H9 (cell line): Measurements from ENCODE around the gene ACVR2B. TPM values are rescaled to one million over a fixed set of nuclear protein-coding genes. Genes with fewer than 3 reads are reported as not detected.

ENCODE experiments used
- DNase-seq: peaks from one replicate; pipeline ENCODE4 v3.0.0-alpha.2; 2017
- H2AFZ ChIP-seq: one replicate; pipeline ENCODE4 v1.6.1; 2013; ENCODE audit warnings: mild to moderate bottlenecking, low read length, control low read depth, moderate library complexity
- H2AK5ac ChIP-seq: 2 replicates; pipeline ENCODE4 v1.6.1; 2013; ENCODE audit warnings: low read length, control low read depth, mixed read lengths; ENCODE audit not compliant: insufficient read length
- H2BK120ac ChIP-seq: one replicate; pipeline ENCODE4 v1.6.1; 2013; ENCODE audit warnings: low read depth, mild to moderate bottlenecking, low read length, control low read depth, inconsistent platforms; ENCODE audit not compliant: poor library complexity, severe bottlenecking
- H2BK12ac ChIP-seq: 2 replicates; pipeline ENCODE4 v1.6.1; 2013; ENCODE audit warnings: low read length, control low read depth, mixed read lengths, low read depth; ENCODE audit not compliant: insufficient read length
- H2BK15ac ChIP-seq: 2 replicates; pipeline ENCODE4 v1.6.1; 2013; ENCODE audit warnings: low read depth, low read length, control low read depth
- H2BK20ac ChIP-seq: one replicate; pipeline ENCODE4 v1.6.1; 2013; ENCODE audit warnings: low read depth, mild to moderate bottlenecking, low read length, control low read depth, inconsistent platforms; ENCODE audit not compliant: poor library complexity, severe bottlenecking
- H2BK5ac ChIP-seq: 2 replicates; pipeline ENCODE4 v1.6.1; 2013; ENCODE audit warnings: low read length, control low read depth, mixed read lengths; ENCODE audit not compliant: insufficient read length
- H3K14ac ChIP-seq: 2 replicates; pipeline ENCODE4 v1.6.1; 2013; ENCODE audit warnings: low read length, control low read depth; ENCODE audit not compliant: insufficient read depth
- H3K18ac ChIP-seq: 2 replicates; pipeline ENCODE4 v1.6.1; 2013; ENCODE audit warnings: low read depth, mild to moderate bottlenecking, mixed read lengths, low read length, control low read depth; ENCODE audit not compliant: insufficient read length
- H3K23ac ChIP-seq: 2 replicates; pipeline ENCODE4 v1.6.1; 2013; ENCODE audit warnings: low read length, control low read depth, mixed read lengths, low read depth; ENCODE audit not compliant: insufficient read length
- H3K23me2 ChIP-seq: 2 replicates; pipeline ENCODE4 v1.6.1; 2013; ENCODE audit warnings: low read depth, mild to moderate bottlenecking, mixed read lengths, low read length, control low read depth; ENCODE audit not compliant: insufficient read length, poor library complexity, severe bottlenecking
- H3K27ac ChIP-seq: 2 replicates; pipeline ENCODE4 v1.5.1; 2013; ENCODE audit warnings: low read length, control low read depth, mixed read lengths, low read depth; ENCODE audit not compliant: insufficient read length
- H3K27me3 ChIP-seq: 2 replicates; pipeline ENCODE4 v1.6.1; 2013; ENCODE audit warnings: low read length, control low read depth, inconsistent platforms; ENCODE audit not compliant: insufficient read depth
- H3K4ac ChIP-seq: 2 replicates; pipeline ENCODE4 v1.6.1; 2013; ENCODE audit warnings: low read depth, mild to moderate bottlenecking, control low read depth, inconsistent platforms, low read length, moderate library complexity
- H3K4me1 ChIP-seq: 2 replicates; pipeline ENCODE4 v1.6.1; 2013; ENCODE audit warnings: low read length, control low read depth, inconsistent platforms; ENCODE audit not compliant: insufficient read depth
- H3K4me2 ChIP-seq: 2 replicates; pipeline ENCODE4 v1.6.1; 2013; ENCODE audit warnings: low read length, control low read depth, mixed read lengths; ENCODE audit not compliant: insufficient read length, insufficient read depth
- H3K56ac ChIP-seq: 2 replicates; pipeline ENCODE4 v1.6.1; 2013; ENCODE audit warnings: low read depth, mild to moderate bottlenecking, mixed read lengths, low read length, control low read depth; ENCODE audit not compliant: insufficient read length
- H3K79me1 ChIP-seq: 2 replicates; pipeline ENCODE4 v1.6.1; 2013; ENCODE audit warnings: low read depth, mild to moderate bottlenecking, moderate library complexity, low read length, control low read depth, inconsistent platforms; ENCODE audit not compliant: insufficient read depth, poor library complexity, severe bottlenecking
- H3K79me2 ChIP-seq: 2 replicates; pipeline ENCODE4 v1.6.1; 2013; ENCODE audit warnings: low read length, control low read depth, inconsistent platforms; ENCODE audit not compliant: insufficient read depth
- H3K9ac ChIP-seq: 2 replicates; pipeline ENCODE4 v1.6.1; 2013; ENCODE audit warnings: low read length, control low read depth, mixed read lengths; ENCODE audit not compliant: insufficient read length; ENCODE audit errors: extremely low read depth
- H3K9me3 ChIP-seq: one replicate; pipeline ENCODE4 v1.6.1; 2013; ENCODE audit warnings: low read depth, low read length, inconsistent platforms; ENCODE audit not compliant: control insufficient read depth
- H3T11ph ChIP-seq: one replicate; pipeline ENCODE4 v1.6.1; 2013; ENCODE audit warnings: mild to moderate bottlenecking, low read length, control low read depth, inconsistent platforms
- H4K20me1 ChIP-seq: one replicate; pipeline ENCODE4 v1.6.1; 2013; ENCODE audit not compliant: control insufficient read depth, insufficient read length, insufficient read depth
- H4K5ac ChIP-seq: 2 replicates; pipeline ENCODE4 v1.6.1; 2013; ENCODE audit warnings: low read depth, mild to moderate bottlenecking, mixed read lengths, low read length, control low read depth; ENCODE audit not compliant: insufficient read length
- H4K8ac ChIP-seq: replicated peaks from 2 replicates; pipeline ENCODE4 v1.6.1; 2013; ENCODE audit warnings: low read length, control low read depth, mixed read lengths, low read depth; ENCODE audit not compliant: insufficient read length
- H4K91ac ChIP-seq: 2 replicates; pipeline ENCODE4 v1.6.1; 2013; ENCODE audit warnings: low read depth, mild to moderate bottlenecking, moderate library complexity, mixed read lengths, low read length, control low read depth; ENCODE audit not compliant: insufficient read length
- H3K27ac Mint-ChIP-seq, 3 experiments: 2 replicates in 2 of 3; 3 replicates in 1 of 3; pipeline ENCODE4 v1.8.0; 2020 to 2021; ENCODE audit warnings: mixed read lengths in 3 of 3, mild to moderate bottlenecking in 1 of 3, moderate library complexity in 1 of 3
- H3K27me3 Mint-ChIP-seq: 2 replicates; pipeline ENCODE4 v1.8.0; 2021; ENCODE audit warnings: low read depth, mild to moderate bottlenecking, moderate library complexity, mixed read lengths
- H3K36me3 Mint-ChIP-seq, 3 experiments: 2 replicates in 2 of 3; 3 replicates in 1 of 3; pipeline ENCODE4 v1.8.0; 2020 to 2021; ENCODE audit warnings: low read depth in 3 of 3, mixed read lengths in 3 of 3; ENCODE audit not compliant: insufficient read depth in 1 of 3
- H3K4me1 Mint-ChIP-seq, 2 experiments: 2 replicates each; pipeline ENCODE4 v1.8.0; 2020; ENCODE audit warnings: mixed read lengths in 2 of 2
- H3K4me3 Mint-ChIP-seq, 2 experiments: 2 replicates in 1 of 2; 3 replicates in 1 of 2; pipeline ENCODE4 v1.8.0; 2020 to 2021; ENCODE audit warnings: mild to moderate bottlenecking in 2 of 2, mixed read lengths in 2 of 2, moderate library complexity in 1 of 2
- H3K9me3 Mint-ChIP-seq, 2 experiments: 2 replicates in 1 of 2; 3 replicates in 1 of 2; pipeline ENCODE4 v1.8.0; 2020; ENCODE audit warnings: mild to moderate bottlenecking in 2 of 2, mixed read lengths in 2 of 2, moderate library complexity in 1 of 2
- WGBS: extraction: QIAGEN DNeasy Blood & Tissue Kit; methylation state at CpG from one replicate; pipeline ENCODE4 v1.1.7; 2013; ENCODE audit warnings: missing lambda C conversion rate, low lambda C conversion rate, mixed read lengths; ENCODE audit not compliant: insufficient read length; ENCODE audit errors: extremely low coverage; 5-methylcytosine and 5-hydroxymethylcytosine counted together
- total RNA-seq: library from RNA; stranded (reverse); gene quantifications from 2 replicates; pipeline ENCODE4 v1.2.1, GENCODE V29; 2021
- TF ChIP-seq, protein P1 (sequence below): fragments of 200-600 bp; sonication (generic); conservative IDR thresholded peaks from 3 replicates; pipeline ENCODE4 v1.8.0; 2021; ENCODE audit warnings: antibody characterized with exemption, mild to moderate bottlenecking

ACVR2B gene
- total RNA-seq, 1 experiment from 2014 or later: 105 TPM

DNA sequence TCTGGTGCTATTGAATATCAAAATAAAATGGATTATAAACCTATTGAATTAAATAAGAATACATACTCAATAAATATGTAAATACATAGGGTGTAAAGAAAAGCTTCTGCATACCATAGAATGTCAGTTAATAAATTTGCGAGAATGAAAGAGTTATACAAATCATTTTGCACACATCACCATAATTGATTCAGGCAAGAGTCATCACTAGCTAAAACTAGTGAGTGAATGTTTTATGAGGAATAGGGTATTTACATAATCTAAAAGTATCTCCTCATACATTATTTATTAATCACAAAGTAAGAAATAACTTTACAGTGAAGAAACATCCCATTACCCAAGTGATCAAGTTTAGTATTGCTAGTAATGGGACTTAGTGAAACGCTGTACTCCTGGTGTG is 56.0 kb downstream of the ACVR2B start:
- H3K27ac Mint-ChIP-seq: no peak overlapping the region
- no CpG with 5 or more reads among the region's 2 CpGs for WGBS
- no peaks in the 10 kb centered on the region for H3K4me1 ChIP-seq

More for the DNA sequence above, 56.0 kb downstream of the ACVR2B start:
- Histone ChIP-seq H2BK15ac (no peak overlapping the region), H3K4me2 (no peak overlapping the region), H3K79me2 (no peaks in the 10 kb centered on the region), H4K20me1 (no peaks in the 10 kb centered on the region), H3K56ac (no peak overlapping the region), H2AFZ (no peak overlapping the region), H4K5ac (no peak overlapping the region), H3K14ac (no peak overlapping the region), H3K4ac (no peak overlapping the region), H3K27me3 (no peaks in the 10 kb centered on the region), H3K9me3 (no peaks in the 10 kb centered on the region), H3K23me2 (no peaks in the 10 kb centered on the region), H3T11ph (no peak overlapping the region), H3K79me1 (no peaks in the 10 kb centered on the region), H4K8ac (no peak overlapping the region), H3K27ac (no peak overlapping the region), H3K23ac (no peak overlapping the region), H2AK5ac (no peak overlapping the region), H3K9ac (no peak overlapping the region), H3K18ac (no peak overlapping the region), H2BK5ac (no peak overlapping the region), H2BK12ac (no peak overlapping the region), H2BK120ac (no peak overlapping the region), H2BK20ac (no peak overlapping the region), H4K91ac (no peak overlapping the region)
- Mint-ChIP-seq H3K27me3 (no peaks in the 10 kb centered on the region), H3K36me3 (peaks cover 10 to 38% (median 24%) of the 10 kb centered on the region in 3 experiments; a peak in 6 of 7 replicates), H3K4me3 (no peak overlapping the region), H3K9me3 (no peaks in the 10 kb centered on the region), H3K4me1 (no peaks in the 10 kb centered on the region)
- TF ChIP-seq, protein P1, sequence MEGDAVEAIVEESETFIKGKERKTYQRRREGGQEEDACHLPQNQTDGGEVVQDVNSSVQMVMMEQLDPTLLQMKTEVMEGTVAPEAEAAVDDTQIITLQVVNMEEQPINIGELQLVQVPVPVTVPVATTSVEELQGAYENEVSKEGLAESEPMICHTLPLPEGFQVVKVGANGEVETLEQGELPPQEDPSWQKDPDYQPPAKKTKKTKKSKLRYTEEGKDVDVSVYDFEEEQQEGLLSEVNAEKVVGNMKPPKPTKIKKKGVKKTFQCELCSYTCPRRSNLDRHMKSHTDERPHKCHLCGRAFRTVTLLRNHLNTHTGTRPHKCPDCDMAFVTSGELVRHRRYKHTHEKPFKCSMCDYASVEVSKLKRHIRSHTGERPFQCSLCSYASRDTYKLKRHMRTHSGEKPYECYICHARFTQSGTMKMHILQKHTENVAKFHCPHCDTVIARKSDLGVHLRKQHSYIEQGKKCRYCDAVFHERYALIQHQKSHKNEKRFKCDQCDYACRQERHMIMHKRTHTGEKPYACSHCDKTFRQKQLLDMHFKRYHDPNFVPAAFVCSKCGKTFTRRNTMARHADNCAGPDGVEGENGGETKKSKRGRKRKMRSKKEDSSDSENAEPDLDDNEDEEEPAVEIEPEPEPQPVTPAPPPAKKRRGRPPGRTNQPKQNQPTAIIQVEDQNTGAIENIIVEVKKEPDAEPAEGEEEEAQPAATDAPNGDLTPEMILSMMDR: no peak
- DNase-seq: no peak
